GM18507 (cell line): Measurements from ENCODE around the gene AGBL4.

Source experiments
- DNase-seq: peaks from one replicate; pipeline ENCODE4 v3.0.0; 2011; ENCODE audit warnings: low read depth; ENCODE audit not compliant: insufficient read length; ENCODE audit errors: extremely low spot score
- FAIRE-seq: peaks from 2 replicates; lab custom pipeline; 2011; peaks lifted over from hg19 to GRCh38; lab: Jason Lieb, UNC

Gene AGBL4

GRCh38 chr1:48665708-48666407, 1357.9 kb downstream of the AGBL4 start:
- no peak for DNase-seq

GRCh38 chr1:48661726-48662463, 1361.9 kb downstream of the AGBL4 start:
- DNase-seq, result no peak

More at GRCh38 chr1:48665708-48666407, 1357.9 kb downstream of the AGBL4 start:
- no peak for FAIRE-seq

GRCh38 chr1:48659801-48660200, 1364.0 kb downstream of the AGBL4 start:
- DNase-seq (no peak), FAIRE-seq (no peak)

More at GRCh38 chr1:48661726-48662463, 1361.9 kb downstream of the AGBL4 start:
- FAIRE-seq, result no peak

- FAIRE-seq (no peak), DNase-seq (no peak)
Measured at GRCh38 chr1:48657413-48657812, 1366.3 kb downstream of the AGBL4 start.

GRCh38 chr1:48654606-48655210, 1369.0 kb downstream of the AGBL4 start:
- FAIRE-seq (no peak), DNase-seq (no peak)

- DNase-seq, result no peak
- FAIRE-seq, result peak; percentile 45
Measured at GRCh38 chr1:48652334-48652733, 1371.4 kb downstream of the AGBL4 start.

GRCh38 chr1:48649880-48650279, 1373.9 kb downstream of the AGBL4 start:
- DNase-seq (no peak), FAIRE-seq (no peak)

GRCh38 chr1:48645883-48646282, 1377.9 kb downstream of the AGBL4 start:
- no peak for FAIRE-seq
- DNase-seq, result no peak

GRCh38 chr1:48644905-48645605, 1378.7 kb downstream of the AGBL4 start:
- FAIRE-seq, result no peak
- DNase-seq, result no peak

GRCh38 chr1:48644190-48644900, 1379.4 kb downstream of the AGBL4 start:
- FAIRE-seq, result no peak
- DNase-seq, result no peak

GRCh38 chr1:48643193-48643592, 1380.6 kb downstream of the AGBL4 start:
- FAIRE-seq, result no peak

GRCh38 chr1:48640836-48641492, 1382.8 kb downstream of the AGBL4 start:
- FAIRE-seq (no peak), DNase-seq (no peak)

More at GRCh38 chr1:48643193-48643592, 1380.6 kb downstream of the AGBL4 start:
- DNase-seq, result no peak

- FAIRE-seq (no peak), DNase-seq (no peak)
Measured at GRCh38 chr1:48629867-48630266, 1393.9 kb downstream of the AGBL4 start.

GRCh38 chr1:48627486-48627885, 1396.3 kb downstream of the AGBL4 start:
- FAIRE-seq (no peak), DNase-seq (no peak)

GRCh38 chr1:48619539-48619938, 1404.2 kb downstream of the AGBL4 start:
- no peak for DNase-seq
- FAIRE-seq, result no peak

GRCh38 chr1:48617252-48617651, 1406.5 kb downstream of the AGBL4 start:
- DNase-seq (no peak), FAIRE-seq (no peak)

- FAIRE-seq (no peak), DNase-seq (no peak)
Measured at GRCh38 chr1:48616710-48617109, 1407.0 kb downstream of the AGBL4 start.

- DNase-seq (no peak), FAIRE-seq (no peak)
Measured at GRCh38 chr1:48611841-48612240, 1411.9 kb downstream of the AGBL4 start.
